H9 (cell line): ENCODE measurements around the gene LRP1B. TPM values are rescaled to one million over a fixed set of nuclear protein-coding genes. Genes with fewer than 3 reads are reported as not detected.

Experiments used
- DNase-seq: peaks from one replicate; pipeline ENCODE4 v3.0.0-alpha.2; 2017
- H2AFZ ChIP-seq: one replicate; pipeline ENCODE4 v1.6.1; 2013; ENCODE audit warnings: mild to moderate bottlenecking, low read length, control low read depth, moderate library complexity
- H2AK5ac ChIP-seq: 2 replicates; pipeline ENCODE4 v1.6.1; 2013; ENCODE audit warnings: low read length, control low read depth, mixed read lengths; ENCODE audit not compliant: insufficient read length
- H2BK120ac ChIP-seq: one replicate; pipeline ENCODE4 v1.6.1; 2013; ENCODE audit warnings: low read depth, mild to moderate bottlenecking, low read length, control low read depth, inconsistent platforms; ENCODE audit not compliant: poor library complexity, severe bottlenecking
- H2BK12ac ChIP-seq: 2 replicates; pipeline ENCODE4 v1.6.1; 2013; ENCODE audit warnings: low read length, control low read depth, mixed read lengths, low read depth; ENCODE audit not compliant: insufficient read length
- H2BK15ac ChIP-seq: 2 replicates; pipeline ENCODE4 v1.6.1; 2013; ENCODE audit warnings: low read depth, low read length, control low read depth
- H2BK20ac ChIP-seq: one replicate; pipeline ENCODE4 v1.6.1; 2013; ENCODE audit warnings: low read depth, mild to moderate bottlenecking, low read length, control low read depth, inconsistent platforms; ENCODE audit not compliant: poor library complexity, severe bottlenecking
- H2BK5ac ChIP-seq: 2 replicates; pipeline ENCODE4 v1.6.1; 2013; ENCODE audit warnings: low read length, control low read depth, mixed read lengths; ENCODE audit not compliant: insufficient read length
- H3K14ac ChIP-seq: 2 replicates; pipeline ENCODE4 v1.6.1; 2013; ENCODE audit warnings: low read length, control low read depth; ENCODE audit not compliant: insufficient read depth
- H3K18ac ChIP-seq: 2 replicates; pipeline ENCODE4 v1.6.1; 2013; ENCODE audit warnings: low read depth, mild to moderate bottlenecking, mixed read lengths, low read length, control low read depth; ENCODE audit not compliant: insufficient read length
- H3K23ac ChIP-seq: 2 replicates; pipeline ENCODE4 v1.6.1; 2013; ENCODE audit warnings: low read length, control low read depth, mixed read lengths, low read depth; ENCODE audit not compliant: insufficient read length
- H3K23me2 ChIP-seq: 2 replicates; pipeline ENCODE4 v1.6.1; 2013; ENCODE audit warnings: low read depth, mild to moderate bottlenecking, mixed read lengths, low read length, control low read depth; ENCODE audit not compliant: insufficient read length, poor library complexity, severe bottlenecking
- H3K27ac ChIP-seq: 2 replicates; pipeline ENCODE4 v1.5.1; 2013; ENCODE audit warnings: low read length, control low read depth, mixed read lengths, low read depth; ENCODE audit not compliant: insufficient read length
- H3K27me3 ChIP-seq: 2 replicates; pipeline ENCODE4 v1.6.1; 2013; ENCODE audit warnings: low read length, control low read depth, inconsistent platforms; ENCODE audit not compliant: insufficient read depth
- H3K4ac ChIP-seq: 2 replicates; pipeline ENCODE4 v1.6.1; 2013; ENCODE audit warnings: low read depth, mild to moderate bottlenecking, control low read depth, inconsistent platforms, low read length, moderate library complexity
- H3K4me1 ChIP-seq: 2 replicates; pipeline ENCODE4 v1.6.1; 2013; ENCODE audit warnings: low read length, control low read depth, inconsistent platforms; ENCODE audit not compliant: insufficient read depth
- H3K4me2 ChIP-seq: 2 replicates; pipeline ENCODE4 v1.6.1; 2013; ENCODE audit warnings: low read length, control low read depth, mixed read lengths; ENCODE audit not compliant: insufficient read length, insufficient read depth
- H3K56ac ChIP-seq: 2 replicates; pipeline ENCODE4 v1.6.1; 2013; ENCODE audit warnings: low read depth, mild to moderate bottlenecking, mixed read lengths, low read length, control low read depth; ENCODE audit not compliant: insufficient read length
- H3K79me1 ChIP-seq: 2 replicates; pipeline ENCODE4 v1.6.1; 2013; ENCODE audit warnings: low read depth, mild to moderate bottlenecking, moderate library complexity, low read length, control low read depth, inconsistent platforms; ENCODE audit not compliant: insufficient read depth, poor library complexity, severe bottlenecking
- H3K79me2 ChIP-seq: 2 replicates; pipeline ENCODE4 v1.6.1; 2013; ENCODE audit warnings: low read length, control low read depth, inconsistent platforms; ENCODE audit not compliant: insufficient read depth
- H3K9ac ChIP-seq: 2 replicates; pipeline ENCODE4 v1.6.1; 2013; ENCODE audit warnings: low read length, control low read depth, mixed read lengths; ENCODE audit not compliant: insufficient read length; ENCODE audit errors: extremely low read depth
- H3K9me3 ChIP-seq: one replicate; pipeline ENCODE4 v1.6.1; 2013; ENCODE audit warnings: low read depth, low read length, inconsistent platforms; ENCODE audit not compliant: control insufficient read depth
- H3T11ph ChIP-seq: one replicate; pipeline ENCODE4 v1.6.1; 2013; ENCODE audit warnings: mild to moderate bottlenecking, low read length, control low read depth, inconsistent platforms
- H4K20me1 ChIP-seq: one replicate; pipeline ENCODE4 v1.6.1; 2013; ENCODE audit not compliant: control insufficient read depth, insufficient read length, insufficient read depth
- H4K5ac ChIP-seq: 2 replicates; pipeline ENCODE4 v1.6.1; 2013; ENCODE audit warnings: low read depth, mild to moderate bottlenecking, mixed read lengths, low read length, control low read depth; ENCODE audit not compliant: insufficient read length
- H4K8ac ChIP-seq: replicated peaks from 2 replicates; pipeline ENCODE4 v1.6.1; 2013; ENCODE audit warnings: low read length, control low read depth, mixed read lengths, low read depth; ENCODE audit not compliant: insufficient read length
- H4K91ac ChIP-seq: 2 replicates; pipeline ENCODE4 v1.6.1; 2013; ENCODE audit warnings: low read depth, mild to moderate bottlenecking, moderate library complexity, mixed read lengths, low read length, control low read depth; ENCODE audit not compliant: insufficient read length
- H3K27ac Mint-ChIP-seq, 3 experiments: 2 replicates in 2 of 3; 3 replicates in 1 of 3; pipeline ENCODE4 v1.8.0; 2020 to 2021; ENCODE audit warnings: mixed read lengths in 3 of 3, mild to moderate bottlenecking in 1 of 3, moderate library complexity in 1 of 3
- H3K27me3 Mint-ChIP-seq: 2 replicates; pipeline ENCODE4 v1.8.0; 2021; ENCODE audit warnings: low read depth, mild to moderate bottlenecking, moderate library complexity, mixed read lengths
- H3K36me3 Mint-ChIP-seq, 3 experiments: 2 replicates in 2 of 3; 3 replicates in 1 of 3; pipeline ENCODE4 v1.8.0; 2020 to 2021; ENCODE audit warnings: low read depth in 3 of 3, mixed read lengths in 3 of 3; ENCODE audit not compliant: insufficient read depth in 1 of 3
- H3K4me1 Mint-ChIP-seq, 2 experiments: 2 replicates each; pipeline ENCODE4 v1.8.0; 2020; ENCODE audit warnings: mixed read lengths in 2 of 2
- H3K4me3 Mint-ChIP-seq, 2 experiments: 2 replicates in 1 of 2; 3 replicates in 1 of 2; pipeline ENCODE4 v1.8.0; 2020 to 2021; ENCODE audit warnings: mild to moderate bottlenecking in 2 of 2, mixed read lengths in 2 of 2, moderate library complexity in 1 of 2
- H3K9me3 Mint-ChIP-seq, 2 experiments: 2 replicates in 1 of 2; 3 replicates in 1 of 2; pipeline ENCODE4 v1.8.0; 2020; ENCODE audit warnings: mild to moderate bottlenecking in 2 of 2, mixed read lengths in 2 of 2, moderate library complexity in 1 of 2
- CTCF ChIP-seq: fragments of 200-600 bp; sonication (generic); conservative IDR thresholded peaks from 3 replicates; pipeline ENCODE4 v1.8.0; 2021; ENCODE audit warnings: antibody characterized with exemption, mild to moderate bottlenecking
- WGBS: extraction: QIAGEN DNeasy Blood & Tissue Kit; methylation state at CpG from one replicate; pipeline ENCODE4 v1.1.7; 2013; ENCODE audit warnings: missing lambda C conversion rate, low lambda C conversion rate, mixed read lengths; ENCODE audit not compliant: insufficient read length; ENCODE audit errors: extremely low coverage; 5-methylcytosine and 5-hydroxymethylcytosine counted together
- total RNA-seq: library from RNA; stranded (reverse); gene quantifications from 2 replicates; pipeline ENCODE4 v1.2.1, GENCODE V29; 2021

LRP1B gene
- total RNA-seq, 1 experiment from 2014 or later = not detected

- Histone ChIP-seq H2BK120ac (no peak overlapping the region), H3K18ac (no peak overlapping the region), H3K23ac (no peak overlapping the region), H3K79me1 (no peaks in the 10 kb centered on the region), H3K23me2 (no peaks in the 10 kb centered on the region), H2BK12ac (no peak overlapping the region), H3K4me1 (no peaks in the 10 kb centered on the region), H3K14ac (no peak overlapping the region), H4K5ac (no peak overlapping the region), H4K8ac (no peak overlapping the region), H2AFZ (no peak overlapping the region), H2BK15ac (no peak overlapping the region), H3K27ac (no peak overlapping the region), H4K91ac (no peak overlapping the region), H3K4ac (no peak overlapping the region), H3K9me3 (no peaks in the 10 kb centered on the region), H2BK5ac (no peak overlapping the region), H3K9ac (no peak overlapping the region), H3K4me2 (no peak overlapping the region), H3K79me2 (no peaks in the 10 kb centered on the region), H3K56ac (no peak overlapping the region), H2BK20ac (no peak overlapping the region), H3K27me3 (no peaks in the 10 kb centered on the region), H3T11ph (no peak overlapping the region), H2AK5ac (no peak overlapping the region), H4K20me1 (no peaks in the 10 kb centered on the region)
- Mint-ChIP-seq H3K9me3 (no peaks in the 10 kb centered on the region), H3K4me3 (no peak overlapping the region), H3K27me3 (no peaks in the 10 kb centered on the region), H3K36me3 (no peaks in the 10 kb centered on the region), H3K4me1 (no peaks in the 10 kb centered on the region), H3K27ac (no peak overlapping the region)
- no peak for DNase-seq
- no peak for TF ChIP-seq CTCF
- WGBS = no CpG with 5 or more reads among the region's 1 CpG
Observed at GRCh38 chr2:141490886-141491285, 639.9 kb downstream of the LRP1B start.
